ENCODE data around the gene BMPER.
"Not testable (repeated sequence)": the region's sequence is repeated elsewhere in the genome, so short reads cannot be mapped to it uniquely, and the experiment has no call there.

The BMPER gene

DNA sequence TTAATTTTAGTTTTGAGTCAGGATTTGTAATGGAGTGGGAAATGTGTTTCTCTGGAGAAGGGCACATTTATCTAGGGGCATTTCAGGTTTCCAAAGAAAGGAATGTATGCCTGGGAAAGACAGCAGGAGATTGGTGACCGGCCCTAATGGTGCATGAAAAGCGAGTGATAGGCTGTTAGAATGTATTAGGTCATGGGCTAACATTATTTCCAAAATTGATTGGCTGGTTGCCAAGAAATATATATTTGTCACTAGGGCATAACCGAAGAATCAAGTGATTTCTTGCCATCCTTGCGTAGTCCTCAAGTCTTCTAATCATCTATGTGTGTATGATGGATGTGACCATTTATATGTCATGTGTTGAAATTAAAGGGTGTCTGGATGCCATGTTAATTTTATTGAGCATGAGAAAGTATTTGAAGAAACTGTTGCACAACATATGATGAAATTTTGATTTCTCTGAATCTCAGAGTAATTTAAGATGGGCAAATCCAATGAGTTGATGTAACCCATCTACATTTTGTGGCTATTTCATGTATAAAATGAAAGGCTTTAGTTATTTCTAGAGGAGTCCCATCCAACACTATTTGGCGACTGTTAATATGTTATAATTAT lies 248.4 kb downstream of the BMPER start:
- DNase-seq: no peak

DNA sequence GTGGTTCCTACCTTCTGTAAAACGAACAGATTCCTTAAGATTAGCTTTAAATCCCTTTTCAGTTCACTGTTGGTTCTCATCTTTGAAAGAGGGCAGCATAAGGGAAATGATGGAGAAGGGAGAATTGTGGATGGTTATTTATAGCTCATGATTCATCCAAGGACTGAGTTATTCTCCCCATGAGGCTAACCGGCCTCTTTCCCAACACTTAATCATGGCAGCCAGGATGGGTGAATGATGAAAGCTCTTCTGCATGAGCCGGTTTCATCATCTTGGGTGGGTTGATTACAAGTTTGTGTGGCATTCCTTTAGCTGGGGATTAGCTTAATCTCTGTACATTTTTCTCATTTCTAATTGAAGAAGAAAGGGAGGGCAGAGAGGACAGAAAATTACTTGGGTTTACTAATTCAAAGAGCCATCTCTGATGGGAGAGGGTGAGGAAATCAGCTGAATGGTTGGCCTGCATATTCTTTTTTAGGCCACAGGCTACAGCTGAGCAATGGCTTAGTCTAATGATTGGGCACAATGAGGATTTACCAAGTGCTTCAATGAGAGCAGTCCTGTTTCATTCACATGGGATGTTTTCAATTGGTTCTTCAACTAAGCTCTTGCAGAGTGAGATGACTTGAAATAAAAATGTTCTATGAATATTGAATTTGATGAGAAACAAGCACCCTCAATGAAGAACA lies 250.0 kb downstream of the BMPER start:
- no peak for DNase-seq

DNA sequence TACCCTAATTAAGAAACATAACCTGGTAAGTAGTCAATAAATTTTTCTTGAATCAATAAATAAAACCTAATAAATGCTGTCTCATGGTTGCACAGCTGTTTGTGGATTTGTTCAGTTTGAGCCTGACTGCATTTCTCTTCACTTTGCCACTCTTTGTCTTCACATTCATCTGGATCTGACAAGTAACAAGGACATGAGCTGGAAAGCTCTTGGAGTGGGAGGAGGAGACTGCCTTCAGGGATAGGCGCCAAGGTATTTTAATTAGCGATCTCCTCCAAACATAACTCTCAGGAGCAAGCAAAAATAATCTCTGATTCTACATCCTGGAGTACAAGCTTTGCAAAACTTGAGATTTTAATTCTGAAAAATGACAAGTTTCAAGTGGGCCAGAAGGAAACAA lies 251.0 kb downstream of the BMPER start:
- no peak for DNase-seq

DNA sequence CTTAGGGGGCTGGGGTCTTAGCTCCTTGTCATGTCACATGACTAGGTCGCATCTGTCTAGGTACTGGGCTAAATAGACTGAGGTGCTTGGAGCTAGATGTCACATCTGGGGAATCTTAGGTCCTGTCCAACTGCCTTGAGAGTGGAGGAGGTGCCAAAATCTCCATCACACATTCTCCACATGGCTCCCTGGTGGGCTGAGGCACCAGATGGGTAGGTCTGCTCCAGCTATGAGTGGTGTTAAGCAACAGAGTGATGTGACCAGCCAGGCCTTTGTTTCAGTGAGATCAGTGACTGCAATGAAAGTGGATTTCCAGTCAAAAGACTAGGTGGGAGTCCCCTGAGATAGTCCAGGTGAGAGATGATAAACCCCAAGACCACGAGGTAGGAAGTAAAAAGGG lies 251.8 kb downstream of the BMPER start:
- DNase-seq: no peak

DNA sequence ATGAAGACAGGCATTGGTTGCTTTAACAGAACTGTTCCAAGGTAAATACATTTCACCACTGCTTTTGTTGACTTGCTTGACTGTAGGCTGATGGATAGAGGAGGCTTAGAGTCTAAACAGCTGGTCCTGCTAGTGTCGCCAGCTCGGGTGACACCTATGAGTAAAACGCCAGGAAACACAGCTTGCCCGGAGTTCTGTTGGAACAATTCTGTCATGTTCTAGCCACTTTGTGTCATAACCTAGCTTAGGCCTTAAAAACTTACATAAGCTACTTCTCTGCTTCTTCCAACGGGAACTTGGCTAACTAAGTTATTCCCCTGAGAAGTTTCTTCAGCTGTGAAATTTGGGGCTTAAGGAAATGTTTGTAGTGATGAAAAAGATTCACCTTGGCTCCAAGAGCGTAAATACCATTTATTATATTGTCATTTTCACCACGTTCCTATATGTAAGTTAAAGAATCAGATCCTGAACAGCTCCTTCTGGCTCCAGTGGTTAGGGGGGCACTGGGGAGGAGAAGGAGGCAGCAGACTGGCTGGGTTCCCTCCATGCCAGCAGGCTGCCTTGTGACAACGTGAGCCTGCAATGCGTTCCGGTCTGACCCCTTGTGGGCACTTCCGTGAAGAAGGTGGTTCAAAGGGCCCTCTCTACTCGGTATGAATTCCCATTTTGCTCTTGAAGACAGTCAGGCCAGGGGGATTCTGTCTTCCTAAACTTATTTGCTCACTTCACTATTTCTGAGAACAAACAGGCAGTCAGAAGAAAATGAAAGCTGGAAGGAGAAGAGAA lies 253.2 kb downstream of the BMPER start:
- DNase-seq: no peak

DNA sequence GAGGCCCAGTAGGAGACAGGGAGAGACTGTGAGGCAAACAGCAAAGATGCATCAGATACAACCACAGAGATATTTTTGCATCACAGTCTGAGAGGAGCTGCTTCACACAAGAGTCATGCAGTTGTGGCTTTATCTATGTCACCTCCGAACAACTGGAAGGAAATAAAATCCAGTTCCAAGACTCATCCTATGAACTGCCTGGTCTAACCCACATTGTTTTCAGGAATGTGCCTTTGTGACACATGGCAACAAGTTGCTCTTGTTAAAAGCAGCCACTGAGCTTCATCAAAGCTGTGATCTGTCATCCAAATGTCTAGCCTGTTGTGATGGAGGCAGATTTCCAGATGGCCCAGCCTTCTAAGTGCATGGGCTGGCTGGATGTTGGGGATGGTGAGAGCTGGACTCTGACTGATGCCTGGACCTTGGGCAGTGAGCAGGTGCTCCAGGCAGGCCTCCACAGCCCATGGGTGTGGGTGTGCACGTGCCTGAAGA lies 255.0 kb downstream of the BMPER start:
- DNase-seq: no peak

DNA sequence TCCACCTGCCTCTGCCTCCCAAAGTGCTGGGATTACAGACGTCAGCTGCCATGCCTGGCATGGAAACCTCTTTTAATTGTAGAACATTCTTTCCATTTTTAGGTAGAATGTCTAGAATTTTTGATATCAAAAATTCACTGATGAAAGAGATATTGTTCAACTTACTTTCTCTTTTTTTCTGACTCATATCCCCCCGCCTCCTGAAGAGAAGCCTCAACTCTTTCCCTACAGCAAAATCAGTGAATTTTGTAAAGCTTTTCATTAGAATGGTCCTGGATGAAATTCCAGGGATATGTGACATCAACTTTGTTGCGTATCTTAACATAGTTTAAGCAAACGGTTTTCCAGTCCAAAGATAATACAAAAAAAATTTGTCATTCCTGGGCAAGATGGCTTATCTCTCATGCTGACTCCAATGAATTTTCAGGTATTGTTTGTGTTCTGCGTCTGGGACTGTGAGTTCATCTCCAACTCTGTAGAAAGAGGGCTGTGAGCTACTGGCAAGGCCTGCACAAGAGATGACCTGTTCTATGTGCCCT lies 256.8 kb downstream of the BMPER start:
- no peak for DNase-seq

DNA sequence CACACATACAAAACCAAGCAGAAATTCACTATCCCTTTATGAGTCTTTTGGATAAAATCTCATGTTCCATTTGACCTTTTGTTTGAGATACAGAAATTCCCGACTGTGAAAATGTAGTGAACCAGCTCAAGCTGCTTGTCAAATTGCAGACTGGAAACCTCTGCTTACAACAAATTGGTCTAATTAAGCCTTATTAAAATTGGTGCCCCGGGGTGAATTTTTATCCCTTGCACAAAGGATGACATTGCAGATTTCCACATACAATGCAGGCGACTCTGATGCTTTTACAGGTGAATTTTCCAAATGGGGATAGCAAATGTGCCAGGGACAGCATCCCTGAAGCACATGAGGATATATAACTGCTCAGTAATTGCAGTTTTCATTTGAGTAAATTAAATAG lies 257.3 kb downstream of the BMPER start:
- DNase-seq: no peak

DNA sequence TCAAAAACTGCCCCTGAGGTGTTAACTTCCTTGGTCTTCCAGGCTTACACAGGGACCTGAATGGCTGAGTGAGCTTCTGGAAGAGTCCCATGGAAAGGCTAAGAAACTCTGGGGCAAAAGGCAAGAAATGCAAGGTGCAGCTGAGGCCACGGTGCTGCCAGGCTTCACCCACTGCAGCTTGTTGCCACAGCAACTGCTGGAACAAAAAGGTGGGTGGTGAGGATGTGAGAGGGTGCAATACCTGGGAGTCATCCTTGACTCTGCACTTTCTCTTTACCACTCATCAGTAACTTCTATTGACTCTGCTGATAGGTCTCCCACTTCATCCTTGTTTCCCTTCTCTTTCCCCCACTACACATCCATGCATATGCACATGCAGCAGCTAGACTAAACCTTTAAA lies 258.6 kb downstream of the BMPER start:
- DNase-seq: no peak

DNA sequence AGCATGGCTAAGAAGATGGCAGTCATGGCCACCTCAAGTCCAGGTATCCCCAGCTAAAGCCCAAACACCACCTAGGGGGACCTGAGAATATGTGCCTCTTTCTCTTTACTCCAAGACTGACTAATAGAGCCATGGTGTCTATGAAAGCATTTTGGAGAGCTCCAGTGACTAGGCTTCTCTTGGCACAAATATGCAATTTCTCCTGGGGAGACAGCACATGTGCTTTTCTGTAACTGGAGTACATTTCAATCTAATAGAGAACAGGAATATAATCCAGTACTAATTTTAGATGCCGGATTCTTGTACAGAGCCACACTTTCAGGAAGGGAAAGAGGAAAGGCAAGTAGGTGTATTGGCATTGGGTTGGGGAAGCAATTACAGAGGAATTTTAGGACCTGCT lies 260.1 kb downstream of the BMPER start:
- no peak for DNase-seq

DNA sequence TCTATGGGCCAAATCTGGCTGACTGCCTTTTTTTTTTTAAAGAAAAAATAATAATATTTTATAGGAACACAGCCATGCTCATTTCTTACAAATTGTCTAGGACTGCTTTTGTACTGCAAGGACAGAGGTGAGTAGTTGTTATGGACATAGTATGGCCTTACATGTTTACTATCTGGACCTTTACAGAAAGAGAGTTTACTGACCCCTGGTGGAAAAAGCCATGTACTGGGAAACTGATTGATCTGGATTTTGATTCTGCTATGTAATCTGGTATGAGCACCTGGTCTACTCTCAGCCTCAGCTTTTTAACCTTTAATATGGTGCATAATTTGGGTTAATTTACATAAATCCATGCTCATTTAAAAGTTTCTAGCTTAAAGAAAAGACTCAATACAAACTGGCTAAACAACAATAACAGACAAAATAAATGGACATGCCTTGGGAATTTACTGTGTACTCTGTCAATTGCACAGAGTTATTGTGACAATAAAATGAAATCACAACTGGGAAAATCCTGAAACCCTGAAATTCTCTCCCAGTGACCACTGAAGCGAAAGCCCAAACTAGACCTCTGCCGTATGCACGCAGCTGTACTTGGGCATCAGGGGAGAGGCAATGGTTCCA lies 260.7 kb downstream of the BMPER start:
- DNase-seq: no peak

DNA sequence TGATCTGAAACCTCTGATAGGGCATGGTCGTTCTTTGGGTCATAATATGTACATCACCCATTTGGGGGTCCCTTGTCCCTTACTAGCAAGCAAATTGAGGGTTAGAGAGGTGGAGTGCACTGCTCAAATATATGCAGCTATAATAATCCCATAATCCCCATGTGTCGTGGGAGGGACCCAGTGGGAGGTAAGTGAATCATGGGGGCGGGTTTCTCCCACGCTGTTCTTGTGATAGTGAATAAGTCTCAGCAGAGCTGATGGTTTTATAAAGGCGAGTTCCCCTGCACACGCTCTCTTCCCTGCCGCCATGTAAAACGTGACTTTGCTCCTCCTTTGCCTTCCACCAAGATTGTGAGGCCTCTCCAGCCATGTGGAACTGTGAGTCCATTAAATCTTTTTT lies 262.7 kb downstream of the BMPER start:
- no peak for DNase-seq

DNA sequence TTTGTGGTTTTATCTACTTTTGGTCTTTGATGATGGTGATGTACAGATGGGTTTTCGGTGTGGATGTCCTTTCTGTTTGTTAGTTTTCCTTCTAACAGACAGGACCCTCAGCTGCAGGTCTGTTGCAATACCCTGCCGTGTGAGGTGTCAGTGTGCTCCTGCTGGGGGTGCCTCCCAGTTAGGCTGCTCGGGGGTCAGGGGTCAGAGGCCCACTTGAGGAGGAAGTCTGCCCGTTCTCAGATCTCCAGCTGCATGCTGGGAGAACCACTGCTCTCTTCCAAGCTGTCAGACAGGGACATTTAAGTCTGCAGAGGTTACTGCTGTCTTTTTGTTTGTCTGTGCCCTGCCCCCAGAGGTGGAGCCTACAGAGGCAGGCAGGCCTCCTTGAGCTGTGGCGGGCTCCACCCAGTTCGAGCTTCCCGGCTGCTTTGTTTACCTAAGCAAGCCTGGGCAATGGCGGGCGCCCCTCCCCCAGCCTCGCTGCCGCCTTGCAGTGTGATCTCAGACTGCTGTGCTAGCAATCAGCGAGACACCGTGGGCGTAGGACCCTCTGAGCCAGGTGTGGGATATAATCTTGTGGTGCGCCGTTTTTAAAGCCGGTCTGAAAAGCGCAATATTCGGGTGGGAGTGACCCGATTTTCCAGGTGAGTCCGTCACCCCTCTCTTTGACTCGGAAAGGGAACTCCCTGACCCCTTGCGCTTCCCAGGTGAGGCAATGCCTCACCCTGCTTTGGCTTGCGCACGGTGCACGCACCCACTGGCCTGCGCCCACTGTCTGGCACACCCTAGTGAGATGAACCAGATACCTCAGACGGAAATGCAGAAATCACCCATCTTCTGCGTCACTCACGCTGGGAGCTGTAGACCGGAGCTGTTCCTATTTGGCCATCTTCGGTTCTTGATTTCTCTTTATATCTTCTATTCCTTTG lies 269.6 kb downstream of the BMPER start:
- not testable (repeated sequence) for DNase-seq

DNA sequence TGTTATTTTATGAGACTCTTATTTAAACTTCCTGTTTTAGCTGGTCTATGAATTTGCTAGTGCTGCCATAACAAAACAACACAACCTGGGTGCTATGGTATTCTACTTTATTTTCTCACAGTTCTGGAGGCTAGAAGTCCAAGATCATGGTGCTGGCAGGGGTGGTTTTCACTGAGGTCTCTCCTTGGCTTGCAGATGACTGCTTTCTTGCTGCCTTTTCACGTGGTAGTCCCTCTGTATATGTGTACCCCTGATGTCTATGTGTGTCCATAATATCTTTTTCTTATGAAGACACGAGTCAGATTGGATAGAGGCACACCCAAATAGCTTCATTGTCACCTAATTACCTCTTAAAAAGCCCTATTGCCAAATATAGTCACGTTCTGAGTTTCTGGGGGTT lies 270.5 kb downstream of the BMPER start:
- DNase-seq: no peak

DNA sequence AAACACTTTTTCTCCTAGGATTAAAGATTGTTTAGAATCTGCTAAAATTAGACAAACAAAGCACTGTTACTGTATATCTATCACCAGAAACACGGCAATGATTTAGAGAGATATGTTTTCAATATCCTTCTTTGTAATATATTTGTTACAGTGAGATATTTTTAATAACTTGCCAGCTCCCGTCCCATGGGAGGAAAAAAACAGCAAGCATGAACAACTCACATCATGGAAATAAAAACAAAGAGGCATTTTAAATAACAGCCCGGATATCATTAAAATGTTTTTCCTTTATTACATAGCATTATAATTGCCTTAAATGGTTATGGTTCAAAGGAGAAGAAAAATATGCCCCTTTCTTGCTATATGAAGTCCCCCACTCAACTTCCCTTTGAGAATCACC lies 272.1 kb downstream of the BMPER start:
- no peak for DNase-seq

DNA sequence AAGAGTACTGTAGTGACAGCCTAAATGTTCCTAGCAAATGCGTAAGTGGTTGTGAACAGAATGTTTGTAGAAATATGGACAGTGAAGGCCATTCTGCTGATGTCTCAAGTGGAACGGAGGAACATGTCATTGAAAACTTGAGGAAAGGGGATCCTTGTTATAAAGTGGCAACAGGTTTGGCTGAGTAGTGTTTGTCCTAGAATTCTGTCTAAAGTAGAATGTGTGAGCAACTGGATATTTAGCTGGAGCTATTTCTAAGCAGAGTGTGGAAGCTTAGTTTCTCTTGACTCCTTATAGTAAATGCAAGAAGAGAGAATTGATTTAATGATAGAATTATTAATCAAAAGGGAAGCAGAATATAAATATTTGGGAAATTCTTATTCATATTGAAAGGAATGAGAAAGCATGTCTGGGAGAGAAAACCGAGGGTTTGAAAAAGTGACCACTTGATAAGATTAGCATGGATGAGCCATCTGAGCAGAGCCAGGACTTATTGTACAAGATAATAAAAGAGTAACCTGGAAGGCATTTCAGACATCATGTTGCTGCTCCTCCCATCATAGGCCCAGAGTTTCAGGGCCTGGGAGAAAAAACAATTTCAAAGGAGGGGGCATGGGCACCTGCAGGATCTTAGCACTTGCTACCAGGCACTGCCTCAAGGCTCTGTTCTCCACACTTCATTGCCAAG lies 276.1 kb downstream of the BMPER start:
- no peak for DNase-seq

DNA sequence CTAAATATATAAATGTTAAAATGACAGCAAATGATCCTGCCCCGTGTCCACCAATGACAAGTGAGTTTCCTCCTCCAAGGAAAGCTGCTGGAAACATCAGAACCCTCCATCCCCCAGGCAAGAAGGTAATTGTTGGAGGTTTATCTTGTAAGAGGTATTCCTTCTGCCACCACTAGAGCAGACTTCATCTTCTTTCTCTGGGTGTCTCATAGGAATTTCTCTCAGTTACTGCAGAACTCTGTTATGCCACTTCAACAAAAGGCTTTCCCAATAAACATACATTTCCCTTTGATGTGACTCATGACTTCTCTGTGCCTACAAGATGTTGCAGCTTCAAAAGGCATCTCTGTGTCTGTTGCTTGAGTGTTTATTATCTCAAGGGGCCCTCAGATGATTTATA lies 279.1 kb downstream of the BMPER start:
- DNase-seq: no peak

DNA sequence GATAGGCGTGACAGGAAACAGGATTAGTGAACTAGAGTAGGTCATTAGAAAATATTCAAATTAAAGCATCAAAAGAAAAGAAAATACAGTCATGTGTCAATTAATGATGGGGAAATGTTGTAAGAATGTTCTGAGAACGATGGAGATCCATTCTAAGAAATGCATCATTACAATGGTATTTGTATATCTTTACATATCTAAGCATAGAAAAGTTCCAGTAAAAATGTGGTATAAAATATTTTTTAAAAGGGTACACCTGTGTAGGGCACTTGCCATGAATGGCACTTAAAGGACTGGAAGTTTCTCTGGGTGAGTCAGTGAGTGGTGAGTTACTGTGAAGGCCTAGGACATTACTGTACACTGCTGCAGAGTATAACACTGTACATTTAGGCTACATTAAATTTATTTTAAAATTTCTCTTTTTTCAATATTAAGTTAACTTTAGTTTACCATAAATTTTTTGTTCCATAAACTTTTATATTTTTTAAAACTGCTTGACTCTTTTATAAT lies 282.5 kb downstream of the BMPER start:
- no peak for DNase-seq

DNA sequence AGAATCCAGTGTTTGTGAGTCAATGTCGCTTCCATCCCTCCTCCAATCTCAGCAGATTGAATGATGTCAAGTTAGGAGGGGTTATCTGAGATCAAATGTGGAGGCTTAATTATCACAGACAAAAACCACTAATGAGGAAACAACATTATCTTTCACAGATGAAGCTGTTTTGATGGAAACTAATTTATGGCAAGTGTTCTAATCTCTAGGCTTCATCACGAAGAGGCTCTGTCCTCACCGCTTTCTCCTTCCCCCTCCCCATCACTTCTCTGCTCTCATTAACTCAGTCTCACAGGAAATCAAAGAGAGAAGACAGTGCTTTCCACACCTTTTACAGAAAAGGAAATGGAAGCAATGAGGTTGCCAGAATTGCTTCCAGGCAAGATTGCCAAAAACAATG lies 283.7 kb downstream of the BMPER start:
- DNase-seq: no peak

DNA sequence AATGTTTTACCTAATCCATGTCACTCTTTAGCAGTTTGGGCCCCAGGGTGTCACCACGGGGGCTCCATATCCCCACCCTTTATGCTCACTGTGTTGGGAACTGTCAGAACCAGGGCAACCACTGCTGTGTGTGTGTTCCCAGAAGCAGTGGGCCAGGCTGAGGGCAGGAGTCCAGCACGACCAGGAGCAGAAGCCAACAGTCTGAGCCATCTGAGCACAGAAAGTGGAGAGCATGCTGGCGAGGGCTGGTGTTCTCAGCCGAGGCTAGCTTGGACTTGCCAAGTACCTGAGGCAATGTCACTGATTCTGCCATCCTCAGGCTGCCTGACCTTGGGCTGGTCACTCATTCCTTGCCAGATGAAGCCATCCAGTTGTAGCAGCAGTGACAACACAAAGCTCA lies 285.0 kb downstream of the BMPER start:
- no peak for DNase-seq

DNA sequence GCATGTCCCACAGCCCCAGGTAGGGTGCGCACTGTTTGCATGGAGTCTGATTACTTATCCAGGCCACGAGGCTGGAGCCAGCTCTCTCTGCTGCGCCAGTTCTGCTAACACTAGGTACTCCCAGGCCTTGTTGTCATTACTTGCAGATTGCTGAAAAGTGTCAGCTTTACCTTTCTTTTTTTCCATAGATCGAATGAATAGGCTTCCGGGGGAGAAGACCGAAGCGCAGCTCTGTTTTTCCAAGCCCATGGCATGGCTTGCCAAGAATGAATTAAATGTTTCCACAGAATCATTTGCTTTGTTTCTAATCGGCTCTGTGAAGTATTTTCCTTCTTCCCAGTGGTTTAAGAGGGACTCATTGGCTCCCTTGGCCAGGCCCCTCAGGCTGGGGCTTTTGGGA lies 285.8 kb downstream of the BMPER start:
- DNase-seq: no peak
